Dedifferentiated amniotic fluid mesenchymal stem cell (primary cell): ENCODE measurements around the gene GPR157.

Source experiments
- DNase-seq: peaks from one replicate; pipeline ENCODE4 v3.0.0-alpha.2; 2016; ENCODE audit errors: extremely low spot score

Gene GPR157

DNA sequence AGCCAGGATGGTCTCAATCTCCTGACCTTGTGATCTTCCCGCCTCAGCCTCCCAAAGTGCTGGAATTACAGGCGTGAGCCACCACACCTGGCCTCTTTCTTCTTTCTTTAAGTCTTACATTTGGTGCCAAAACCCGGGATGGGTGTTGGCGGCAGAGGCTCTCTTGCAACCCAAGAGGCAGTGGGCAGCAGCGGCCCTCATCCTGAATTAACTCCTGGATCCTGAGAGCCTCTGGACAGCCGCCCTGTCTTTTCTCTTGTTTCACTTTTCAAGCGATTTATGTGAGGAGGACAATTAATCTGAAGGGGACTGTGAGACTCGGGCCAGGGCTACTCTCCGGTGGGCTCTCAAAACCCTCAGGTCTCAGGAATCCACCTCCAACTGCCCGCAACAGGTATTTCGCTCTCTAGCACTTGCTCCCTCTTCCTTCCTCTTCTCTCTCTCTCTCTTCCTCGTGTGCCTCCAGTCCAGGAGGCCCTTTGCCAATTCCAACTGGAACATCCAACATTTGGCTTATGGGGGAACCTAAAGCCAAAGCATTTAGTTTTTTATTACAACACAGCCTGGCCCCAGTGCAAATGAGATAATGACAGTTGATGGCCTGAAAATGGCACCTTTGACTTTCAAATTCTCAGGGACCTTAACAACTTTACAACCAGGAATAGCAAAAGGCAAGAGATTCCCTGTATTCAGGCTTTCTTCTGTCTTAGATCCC, 41.3 kb downstream of the GPR157 start:
- no peak for DNase-seq

GRCh38 chr1:9086796-9087195, 42.1 kb downstream of the GPR157 start:
- no peak for DNase-seq

GRCh38 chr1:9086045-9086444, 42.9 kb downstream of the GPR157 start:
- DNase-seq, result no peak

GRCh38 chr1:9085306-9085940, 43.5 kb downstream of the GPR157 start:
- DNase-seq, result no peak

DNA sequence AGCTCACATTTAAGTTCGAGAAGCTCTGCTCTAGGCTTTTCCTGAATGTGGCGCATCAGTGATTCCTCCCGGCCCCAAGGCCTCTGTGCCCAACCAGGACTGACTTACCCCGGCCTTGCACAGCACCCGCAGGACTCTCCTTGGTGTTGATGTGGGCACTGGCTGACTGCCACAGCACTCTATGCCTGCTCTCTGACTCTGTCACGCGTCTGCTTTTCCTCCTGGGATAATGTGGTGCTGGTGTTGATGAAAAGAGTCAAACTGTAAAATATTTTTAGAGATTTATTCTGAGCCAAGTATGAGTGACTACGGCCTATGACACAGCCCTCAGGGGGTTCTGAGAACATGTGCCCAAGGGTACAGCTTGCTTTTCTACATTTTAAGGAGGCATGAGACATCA, 44.0 kb downstream of the GPR157 start:
- no peak for DNase-seq

DNA sequence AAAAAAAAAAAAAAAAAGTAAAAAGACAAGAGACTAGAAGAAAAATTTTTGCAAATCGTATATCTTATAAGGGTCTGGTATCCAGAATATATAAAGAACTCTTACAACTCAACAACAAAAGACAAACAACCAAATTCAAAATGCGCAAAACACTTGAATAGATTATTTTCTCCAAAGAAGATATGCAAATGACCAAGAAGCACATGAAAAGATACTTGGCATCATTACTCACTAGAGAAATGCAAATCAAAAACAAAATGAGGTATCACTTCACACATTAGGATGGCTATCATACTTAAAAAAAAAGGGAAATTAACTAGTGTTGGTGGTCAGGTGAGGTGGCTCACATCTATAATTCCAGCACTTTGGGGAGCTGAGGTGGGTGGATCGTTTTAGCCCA, 47.4 kb downstream of the GPR157 start:
- DNase-seq, result no peak

DNA sequence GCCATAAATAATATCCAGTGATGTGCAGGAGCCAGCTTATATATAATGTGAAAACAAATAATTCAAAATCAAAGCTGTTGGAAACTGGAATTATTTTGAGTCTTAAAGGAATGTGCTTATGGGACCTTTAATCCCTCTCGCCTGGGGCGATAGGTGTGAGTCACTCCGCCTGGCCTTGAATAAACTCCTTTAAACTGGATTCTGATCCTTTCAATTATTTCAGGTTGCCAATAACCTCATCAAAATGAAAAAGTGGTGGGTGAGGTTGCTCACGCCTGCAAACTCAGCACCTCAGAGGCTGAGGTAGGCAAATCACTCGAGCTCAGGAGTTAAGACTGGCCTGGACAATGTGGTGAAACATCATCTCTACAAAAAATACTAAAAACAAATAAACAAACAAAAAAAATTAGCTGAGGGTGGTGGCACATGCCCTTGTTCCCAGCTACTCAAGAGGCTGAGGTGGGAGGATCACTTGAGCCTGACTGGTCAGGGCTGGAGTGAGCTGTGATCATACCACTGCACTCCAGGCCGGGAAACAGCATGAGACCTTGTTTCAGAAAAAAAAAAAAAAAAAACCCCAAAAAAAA, 48.1 kb downstream of the GPR157 start:
- no peak for DNase-seq

- DNase-seq, result no peak
Observed at GRCh38 chr1:9079988-9080704, 48.8 kb downstream of the GPR157 start.

DNA sequence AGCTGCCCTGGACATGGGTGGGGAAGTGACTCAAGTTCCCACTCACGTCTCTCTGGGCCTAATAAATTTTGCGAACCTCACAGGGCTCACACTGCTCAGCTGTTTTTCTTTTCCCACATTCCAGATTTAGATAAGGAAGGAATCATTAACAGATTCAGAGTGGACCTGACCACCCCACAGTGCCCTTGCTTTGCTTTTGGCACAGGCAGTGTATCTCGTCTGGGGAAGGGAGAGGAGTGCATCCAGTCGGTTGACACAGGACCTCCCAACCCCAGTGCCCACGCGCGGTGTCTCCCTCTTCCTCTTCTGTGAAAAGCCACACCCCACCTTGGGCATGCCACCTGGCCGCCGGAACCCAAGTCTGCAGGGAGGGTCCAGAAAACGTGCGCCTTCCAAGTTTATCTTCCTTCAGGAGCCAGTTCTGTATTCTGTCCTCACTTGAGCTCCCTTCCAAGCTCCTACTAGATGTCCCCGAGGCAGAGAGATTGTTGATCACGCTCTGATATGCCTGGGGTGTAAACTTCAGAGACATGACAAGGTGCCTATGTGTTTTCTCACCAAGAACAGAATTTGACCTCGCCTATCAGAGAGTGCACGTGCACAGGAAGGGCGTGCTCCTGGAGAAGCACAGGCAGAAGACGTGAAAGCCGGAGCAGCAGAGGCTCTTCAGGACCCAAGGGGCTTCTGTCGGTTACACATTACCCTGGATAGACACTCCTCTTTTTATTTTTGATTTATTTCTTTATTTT, 50.0 kb downstream of the GPR157 start:
- DNase-seq, result no peak

GRCh38 chr1:9078015-9078751, 50.7 kb downstream of the GPR157 start:
- no peak for DNase-seq

DNA sequence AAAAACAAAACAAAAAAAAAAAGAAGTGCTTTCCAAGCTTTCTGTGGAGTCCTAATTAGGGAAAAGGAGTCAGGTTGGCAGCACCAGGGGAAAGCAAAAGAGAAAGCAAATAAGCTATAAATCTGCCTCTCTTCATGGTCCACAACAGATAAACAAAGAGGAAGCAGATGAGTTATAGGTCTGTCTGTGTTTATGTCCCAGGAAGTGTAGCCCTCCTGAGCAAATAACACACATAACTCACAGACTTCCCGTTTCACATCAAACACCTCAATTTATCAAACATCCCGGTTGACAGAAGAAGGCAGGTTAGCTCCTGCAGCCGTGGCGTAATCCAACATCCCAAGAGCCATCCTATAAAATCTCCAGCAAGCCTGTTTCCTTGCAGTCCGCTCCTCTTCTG, 53.9 kb downstream of the GPR157 start:
- DNase-seq, result no peak

- DNase-seq, result no peak
Observed at GRCh38 chr1:9073143-9073542, 55.8 kb downstream of the GPR157 start.

DNA sequence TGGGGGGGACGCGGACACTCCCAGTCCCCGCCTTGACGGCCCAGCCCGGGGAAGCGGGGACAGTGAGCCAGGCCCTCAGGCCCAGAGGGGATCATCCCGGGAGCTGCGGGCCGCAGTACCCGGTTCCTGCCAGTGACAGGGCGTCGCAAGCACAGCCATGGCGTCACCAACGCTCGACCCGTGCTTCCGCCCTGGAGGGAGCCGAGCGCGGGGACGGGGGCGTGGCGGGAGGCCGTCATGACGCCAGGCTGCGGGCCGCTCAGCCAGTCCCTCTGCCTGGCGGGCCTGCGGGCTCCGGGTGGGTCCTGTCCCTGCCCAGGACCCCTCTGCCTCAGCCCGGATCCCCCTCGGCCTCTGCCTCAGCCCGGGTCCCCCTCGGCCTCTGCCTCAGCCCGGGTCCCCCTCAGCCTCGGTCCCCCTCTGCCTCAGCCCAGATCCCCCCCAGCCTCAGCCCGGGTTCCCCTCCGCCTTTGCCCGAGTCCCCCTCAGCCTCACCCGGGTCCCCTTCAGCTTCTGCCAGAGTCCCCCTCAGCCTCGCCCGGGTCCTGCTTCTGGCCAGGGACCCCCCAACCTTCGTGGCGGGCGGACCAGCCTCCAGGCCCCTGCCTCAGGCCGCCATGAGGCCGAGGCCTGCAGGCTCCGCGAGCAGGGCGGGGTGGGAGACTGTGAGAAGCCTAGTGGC, 57.2 kb downstream of the GPR157 start:
- DNase-seq, result no peak

GRCh38 chr1:9070486-9070885, 58.4 kb downstream of the GPR157 start:
- DNase-seq, result no peak

- DNase-seq, result no peak
Observed at GRCh38 chr1:9069326-9070100, 59.4 kb downstream of the GPR157 start, which contains the start of gene SLC2A5. Gene SLC2A5, minus strand, starts transcription at chr1:9069635. Its CDS starts 99 bp downstream, at chr1:9069536.

GRCh38 chr1:9068981-9069325, 59.9 kb downstream of the GPR157 start:
- no peak for DNase-seq

- no peak for DNase-seq
Observed at GRCh38 chr1:9066945-9067807, 61.7 kb downstream of the GPR157 start.

DNA sequence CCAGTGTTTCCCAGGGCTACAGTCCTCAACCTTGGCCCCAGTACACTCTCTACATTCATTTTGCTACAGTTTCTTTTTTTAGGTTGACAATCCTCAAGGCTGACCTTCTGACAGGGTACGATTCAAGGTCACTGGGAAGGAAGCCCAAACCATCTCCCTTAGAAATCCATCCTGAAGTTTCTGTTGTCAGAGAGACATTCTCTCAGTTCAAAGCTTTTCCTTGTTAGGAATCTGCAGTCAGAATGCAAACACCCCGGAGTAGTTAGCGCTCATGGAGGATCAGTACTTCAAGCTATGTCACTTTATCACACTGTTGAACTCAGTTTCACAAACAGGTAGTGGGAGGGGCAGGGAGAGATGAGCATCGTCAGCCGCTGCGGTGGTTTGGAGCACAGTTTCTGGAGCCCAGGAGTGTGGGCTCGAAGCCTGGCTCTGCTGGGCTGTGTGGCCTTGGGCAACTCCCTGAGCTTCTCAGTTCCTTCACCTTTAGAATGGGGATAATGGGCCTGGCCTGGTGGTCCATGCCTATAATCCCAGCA, 63.6 kb downstream of the GPR157 start:
- no peak for DNase-seq

DNA sequence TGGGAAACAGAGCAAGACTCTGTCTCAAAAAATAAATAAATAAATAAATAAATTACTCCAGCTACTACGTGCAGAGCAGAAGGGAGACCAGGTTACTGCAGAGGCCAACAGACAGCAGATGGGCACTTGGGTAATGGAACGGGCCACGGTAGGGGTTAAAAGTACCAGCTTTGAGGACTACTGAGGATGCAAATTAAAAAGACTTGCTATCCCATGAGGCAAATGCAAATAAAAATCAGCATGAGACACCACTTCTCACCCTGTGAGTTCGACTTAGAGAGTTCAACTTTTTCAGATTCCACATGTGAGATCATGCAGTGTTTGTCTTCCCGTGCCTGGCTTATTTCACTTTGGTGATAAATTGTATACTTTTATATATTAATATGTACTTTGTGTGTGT, 66.1 kb downstream of the GPR157 start:
- DNase-seq, result no peak
